ENCODE data around the gene DTX3.

- TF ChIP-seq POLR2A (IDR thresholded peaks at IDR 0.05; ENCODE audit: low read length) (no peak), GATA1 (IDR thresholded peaks at IDR 0.05; ENCODE audit: low read depth, low read length) (no peak)
Measured at GRCh38 chr12:57612711-57613426, 8.2 kb downstream of the DTX3 start.
